GM18526 (cell line): ENCODE data around the gene BEGAIN.

ENCODE experiments used
- POLR2A ChIP-seq: IDR thresholded peaks from 3 replicates; pipeline ENCODE4 v1.6.1; 2011; ENCODE audit not compliant: insufficient read length; ENCODE audit errors: extremely low read depth

The BEGAIN gene

GRCh38 chr14:100618763-100619320, 31.6 kb upstream of the BEGAIN start:
- TF ChIP-seq POLR2A = no peak

GRCh38 chr14:100618318-100618693, 31.1 kb upstream of the BEGAIN start:
- no peak for TF ChIP-seq POLR2A

- TF ChIP-seq POLR2A = no peak
Observed at GRCh38 chr14:100617410-100618317, 30.4 kb upstream of the BEGAIN start.

- no peak for TF ChIP-seq POLR2A
Observed at GRCh38 chr14:100616854-100617409, 29.7 kb upstream of the BEGAIN start.

- no peak for TF ChIP-seq POLR2A
Observed at GRCh38 chr14:100615736-100616695, 28.8 kb upstream of the BEGAIN start.

GRCh38 chr14:100614803-100615202, 27.6 kb upstream of the BEGAIN start:
- no peak for TF ChIP-seq POLR2A

GRCh38 chr14:100612986-100613385, 25.8 kb upstream of the BEGAIN start:
- TF ChIP-seq POLR2A = no peak

GRCh38 chr14:100611811-100612480, 24.7 kb upstream of the BEGAIN start:
- no peak for TF ChIP-seq POLR2A

- no peak for TF ChIP-seq POLR2A
Observed at GRCh38 chr14:100610511-100611217, 23.4 kb upstream of the BEGAIN start.

GRCh38 chr14:100609941-100610391, 22.7 kb upstream of the BEGAIN start:
- no peak for TF ChIP-seq POLR2A

GRCh38 chr14:100609331-100609870, 22.2 kb upstream of the BEGAIN start:
- no peak for TF ChIP-seq POLR2A

GRCh38 chr14:100608586-100609330, 21.5 kb upstream of the BEGAIN start:
- TF ChIP-seq POLR2A = no peak

- TF ChIP-seq POLR2A = no peak
Observed at GRCh38 chr14:100608064-100608463, 20.8 kb upstream of the BEGAIN start.
